H9 (cell line): Measurements from ENCODE around the gene SIGLEC10. TPM values are rescaled to one million over a fixed set of nuclear protein-coding genes. Genes with fewer than 3 reads are reported as not detected.
A peak's percentile ranks its signal among the peaks of the same experiment; 100 is the strongest.

Experiments
- DNase-seq: peaks from one replicate; pipeline ENCODE4 v3.0.0-alpha.2; 2017
- H2AFZ ChIP-seq: one replicate; pipeline ENCODE4 v1.6.1; 2013; ENCODE audit warnings: mild to moderate bottlenecking, low read length, control low read depth, moderate library complexity
- H2AK5ac ChIP-seq: 2 replicates; pipeline ENCODE4 v1.6.1; 2013; ENCODE audit warnings: low read length, control low read depth, mixed read lengths; ENCODE audit not compliant: insufficient read length
- H2BK120ac ChIP-seq: one replicate; pipeline ENCODE4 v1.6.1; 2013; ENCODE audit warnings: low read depth, mild to moderate bottlenecking, low read length, control low read depth, inconsistent platforms; ENCODE audit not compliant: poor library complexity, severe bottlenecking
- H2BK12ac ChIP-seq: 2 replicates; pipeline ENCODE4 v1.6.1; 2013; ENCODE audit warnings: low read length, control low read depth, mixed read lengths, low read depth; ENCODE audit not compliant: insufficient read length
- H2BK15ac ChIP-seq: 2 replicates; pipeline ENCODE4 v1.6.1; 2013; ENCODE audit warnings: low read depth, low read length, control low read depth
- H2BK20ac ChIP-seq: one replicate; pipeline ENCODE4 v1.6.1; 2013; ENCODE audit warnings: low read depth, mild to moderate bottlenecking, low read length, control low read depth, inconsistent platforms; ENCODE audit not compliant: poor library complexity, severe bottlenecking
- H2BK5ac ChIP-seq: 2 replicates; pipeline ENCODE4 v1.6.1; 2013; ENCODE audit warnings: low read length, control low read depth, mixed read lengths; ENCODE audit not compliant: insufficient read length
- H3K14ac ChIP-seq: 2 replicates; pipeline ENCODE4 v1.6.1; 2013; ENCODE audit warnings: low read length, control low read depth; ENCODE audit not compliant: insufficient read depth
- H3K18ac ChIP-seq: 2 replicates; pipeline ENCODE4 v1.6.1; 2013; ENCODE audit warnings: low read depth, mild to moderate bottlenecking, mixed read lengths, low read length, control low read depth; ENCODE audit not compliant: insufficient read length
- H3K23ac ChIP-seq: 2 replicates; pipeline ENCODE4 v1.6.1; 2013; ENCODE audit warnings: low read length, control low read depth, mixed read lengths, low read depth; ENCODE audit not compliant: insufficient read length
- H3K23me2 ChIP-seq: 2 replicates; pipeline ENCODE4 v1.6.1; 2013; ENCODE audit warnings: low read depth, mild to moderate bottlenecking, mixed read lengths, low read length, control low read depth; ENCODE audit not compliant: insufficient read length, poor library complexity, severe bottlenecking
- H3K27ac ChIP-seq: 2 replicates; pipeline ENCODE4 v1.5.1; 2013; ENCODE audit warnings: low read length, control low read depth, mixed read lengths, low read depth; ENCODE audit not compliant: insufficient read length
- H3K27me3 ChIP-seq: 2 replicates; pipeline ENCODE4 v1.6.1; 2013; ENCODE audit warnings: low read length, control low read depth, inconsistent platforms; ENCODE audit not compliant: insufficient read depth
- H3K4ac ChIP-seq: 2 replicates; pipeline ENCODE4 v1.6.1; 2013; ENCODE audit warnings: low read depth, mild to moderate bottlenecking, control low read depth, inconsistent platforms, low read length, moderate library complexity
- H3K4me1 ChIP-seq: 2 replicates; pipeline ENCODE4 v1.6.1; 2013; ENCODE audit warnings: low read length, control low read depth, inconsistent platforms; ENCODE audit not compliant: insufficient read depth
- H3K4me2 ChIP-seq: 2 replicates; pipeline ENCODE4 v1.6.1; 2013; ENCODE audit warnings: low read length, control low read depth, mixed read lengths; ENCODE audit not compliant: insufficient read length, insufficient read depth
- H3K56ac ChIP-seq: 2 replicates; pipeline ENCODE4 v1.6.1; 2013; ENCODE audit warnings: low read depth, mild to moderate bottlenecking, mixed read lengths, low read length, control low read depth; ENCODE audit not compliant: insufficient read length
- H3K79me1 ChIP-seq: 2 replicates; pipeline ENCODE4 v1.6.1; 2013; ENCODE audit warnings: low read depth, mild to moderate bottlenecking, moderate library complexity, low read length, control low read depth, inconsistent platforms; ENCODE audit not compliant: insufficient read depth, poor library complexity, severe bottlenecking
- H3K79me2 ChIP-seq: 2 replicates; pipeline ENCODE4 v1.6.1; 2013; ENCODE audit warnings: low read length, control low read depth, inconsistent platforms; ENCODE audit not compliant: insufficient read depth
- H3K9ac ChIP-seq: 2 replicates; pipeline ENCODE4 v1.6.1; 2013; ENCODE audit warnings: low read length, control low read depth, mixed read lengths; ENCODE audit not compliant: insufficient read length; ENCODE audit errors: extremely low read depth
- H3K9me3 ChIP-seq: one replicate; pipeline ENCODE4 v1.6.1; 2013; ENCODE audit warnings: low read depth, low read length, inconsistent platforms; ENCODE audit not compliant: control insufficient read depth
- H3T11ph ChIP-seq: one replicate; pipeline ENCODE4 v1.6.1; 2013; ENCODE audit warnings: mild to moderate bottlenecking, low read length, control low read depth, inconsistent platforms
- H4K20me1 ChIP-seq: one replicate; pipeline ENCODE4 v1.6.1; 2013; ENCODE audit not compliant: control insufficient read depth, insufficient read length, insufficient read depth
- H4K5ac ChIP-seq: 2 replicates; pipeline ENCODE4 v1.6.1; 2013; ENCODE audit warnings: low read depth, mild to moderate bottlenecking, mixed read lengths, low read length, control low read depth; ENCODE audit not compliant: insufficient read length
- H4K8ac ChIP-seq: replicated peaks from 2 replicates; pipeline ENCODE4 v1.6.1; 2013; ENCODE audit warnings: low read length, control low read depth, mixed read lengths, low read depth; ENCODE audit not compliant: insufficient read length
- H4K91ac ChIP-seq: 2 replicates; pipeline ENCODE4 v1.6.1; 2013; ENCODE audit warnings: low read depth, mild to moderate bottlenecking, moderate library complexity, mixed read lengths, low read length, control low read depth; ENCODE audit not compliant: insufficient read length
- H3K27ac Mint-ChIP-seq, 3 experiments: 2 replicates in 2 of 3; 3 replicates in 1 of 3; pipeline ENCODE4 v1.8.0; 2020 to 2021; ENCODE audit warnings: mixed read lengths in 3 of 3, mild to moderate bottlenecking in 1 of 3, moderate library complexity in 1 of 3
- H3K27me3 Mint-ChIP-seq: 2 replicates; pipeline ENCODE4 v1.8.0; 2021; ENCODE audit warnings: low read depth, mild to moderate bottlenecking, moderate library complexity, mixed read lengths
- H3K36me3 Mint-ChIP-seq, 3 experiments: 2 replicates in 2 of 3; 3 replicates in 1 of 3; pipeline ENCODE4 v1.8.0; 2020 to 2021; ENCODE audit warnings: low read depth in 3 of 3, mixed read lengths in 3 of 3; ENCODE audit not compliant: insufficient read depth in 1 of 3
- H3K4me1 Mint-ChIP-seq, 2 experiments: 2 replicates each; pipeline ENCODE4 v1.8.0; 2020; ENCODE audit warnings: mixed read lengths in 2 of 2
- H3K4me3 Mint-ChIP-seq, 2 experiments: 2 replicates in 1 of 2; 3 replicates in 1 of 2; pipeline ENCODE4 v1.8.0; 2020 to 2021; ENCODE audit warnings: mild to moderate bottlenecking in 2 of 2, mixed read lengths in 2 of 2, moderate library complexity in 1 of 2
- H3K9me3 Mint-ChIP-seq, 2 experiments: 2 replicates in 1 of 2; 3 replicates in 1 of 2; pipeline ENCODE4 v1.8.0; 2020; ENCODE audit warnings: mild to moderate bottlenecking in 2 of 2, mixed read lengths in 2 of 2, moderate library complexity in 1 of 2
- WGBS: extraction: QIAGEN DNeasy Blood & Tissue Kit; methylation state at CpG from one replicate; pipeline ENCODE4 v1.1.7; 2013; ENCODE audit warnings: missing lambda C conversion rate, low lambda C conversion rate, mixed read lengths; ENCODE audit not compliant: insufficient read length; ENCODE audit errors: extremely low coverage; 5-methylcytosine and 5-hydroxymethylcytosine counted together
- total RNA-seq: library from RNA; stranded (reverse); gene quantifications from 2 replicates; pipeline ENCODE4 v1.2.1, GENCODE V29; 2021
- TF ChIP-seq, protein P1 (sequence below): fragments of 200-600 bp; sonication (generic); conservative IDR thresholded peaks from 3 replicates; pipeline ENCODE4 v1.8.0; 2021; ENCODE audit warnings: antibody characterized with exemption, mild to moderate bottlenecking

Gene SIGLEC10
- total RNA-seq, 1 experiment from 2014 or later: not detected

DNA sequence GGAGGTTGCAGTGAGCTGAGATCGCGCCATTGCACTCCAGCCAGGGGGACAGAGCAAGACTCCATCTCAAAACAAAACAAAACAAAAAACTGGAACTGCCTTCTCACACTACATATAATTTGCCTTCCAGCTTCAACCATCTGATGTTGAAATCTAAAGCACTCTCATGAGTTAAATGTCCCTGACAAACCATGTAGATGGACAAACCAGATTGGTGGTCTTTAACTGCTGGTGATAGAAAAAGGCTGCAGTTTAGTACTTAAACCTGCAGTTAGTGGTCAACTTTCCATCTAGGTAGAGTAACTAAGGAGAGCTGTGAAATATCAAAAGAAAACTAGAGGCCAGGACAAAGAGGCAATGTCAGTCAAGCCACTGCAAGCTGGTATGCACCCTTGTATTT, 21.3 kb downstream of the SIGLEC10 start:
- H3K79me2 ChIP-seq: no peaks in the 10 kb centered on the region
- no peak for DNase-seq
- H3K14ac ChIP-seq: no peak overlapping the region
- Mint-ChIP-seq H3K4me1 (peaks cover 19 to 36% of the 10 kb centered on the region in 2 experiments), H3K36me3 (peaks cover 10 to 25% (median 12%) of the 10 kb centered on the region in 3 experiments), H3K9me3 (peaks cover 6 to 9% of the 10 kb centered on the region in 2 experiments), H3K4me3 (peak overlapping the region; percentile 12 to 66; a peak in 2 of 5 replicates), H3K27me3 (no peaks in the 10 kb centered on the region), H3K27ac (peak overlapping the region in 1 of 3 experiments; percentile 86; a peak in 2 of 7 replicates)
- H3K79me1 ChIP-seq: no peaks in the 10 kb centered on the region
- H2BK5ac ChIP-seq: no peak overlapping the region
- no peak overlapping the region for H4K8ac ChIP-seq
- H3K9ac ChIP-seq: no peak overlapping the region
- H3K4me1 ChIP-seq: no peaks in the 10 kb centered on the region
- no peak overlapping the region for H2AFZ ChIP-seq
- H3K23ac ChIP-seq: no peak overlapping the region
- H3K27me3 ChIP-seq: no peaks in the 10 kb centered on the region
- H4K5ac ChIP-seq: no peak overlapping the region
- no peak overlapping the region for H2BK20ac ChIP-seq
- no peak overlapping the region for H3K18ac ChIP-seq
- no peak overlapping the region for H4K91ac ChIP-seq
- H4K20me1 ChIP-seq: no peaks in the 10 kb centered on the region
- no peak overlapping the region for H2BK12ac ChIP-seq
- no peak overlapping the region for H3K4me2 ChIP-seq
- no peak overlapping the region for H2BK120ac ChIP-seq
- no peak overlapping the region for H3T11ph ChIP-seq
- no peak overlapping the region for H2BK15ac ChIP-seq
- H2AK5ac ChIP-seq: no peak overlapping the region
- H3K9me3 ChIP-seq: no peaks in the 10 kb centered on the region
- H3K23me2 ChIP-seq: peaks cover 8% of the 10 kb centered on the region
- H3K27ac ChIP-seq: no peak overlapping the region
- no peak overlapping the region for H3K56ac ChIP-seq
- no CpG with 5 or more reads among the region's 2 CpGs for WGBS
- TF ChIP-seq, protein P1, sequence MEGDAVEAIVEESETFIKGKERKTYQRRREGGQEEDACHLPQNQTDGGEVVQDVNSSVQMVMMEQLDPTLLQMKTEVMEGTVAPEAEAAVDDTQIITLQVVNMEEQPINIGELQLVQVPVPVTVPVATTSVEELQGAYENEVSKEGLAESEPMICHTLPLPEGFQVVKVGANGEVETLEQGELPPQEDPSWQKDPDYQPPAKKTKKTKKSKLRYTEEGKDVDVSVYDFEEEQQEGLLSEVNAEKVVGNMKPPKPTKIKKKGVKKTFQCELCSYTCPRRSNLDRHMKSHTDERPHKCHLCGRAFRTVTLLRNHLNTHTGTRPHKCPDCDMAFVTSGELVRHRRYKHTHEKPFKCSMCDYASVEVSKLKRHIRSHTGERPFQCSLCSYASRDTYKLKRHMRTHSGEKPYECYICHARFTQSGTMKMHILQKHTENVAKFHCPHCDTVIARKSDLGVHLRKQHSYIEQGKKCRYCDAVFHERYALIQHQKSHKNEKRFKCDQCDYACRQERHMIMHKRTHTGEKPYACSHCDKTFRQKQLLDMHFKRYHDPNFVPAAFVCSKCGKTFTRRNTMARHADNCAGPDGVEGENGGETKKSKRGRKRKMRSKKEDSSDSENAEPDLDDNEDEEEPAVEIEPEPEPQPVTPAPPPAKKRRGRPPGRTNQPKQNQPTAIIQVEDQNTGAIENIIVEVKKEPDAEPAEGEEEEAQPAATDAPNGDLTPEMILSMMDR: no peak
- no peak overlapping the region for H3K4ac ChIP-seq
